GM12878 (cell line): Measurements from ENCODE around the gene KRTAP4-8. TPM values are rescaled to one million over a fixed set of nuclear protein-coding genes. Genes with fewer than 3 reads are reported as not detected.

Source experiments
- ATF7 ChIP-seq: fragments of 450-650 bp; IDR thresholded peaks from 2 replicates; pipeline ENCODE4 v1.6.1; 2016; ENCODE audit warnings: low read depth, mild to moderate bottlenecking
- BHLHE40 ChIP-seq, 2 experiments: fragments of 450-650 bp in 1 of 2; IDR thresholded peaks; 2 replicates each; pipeline ENCODE4 v1.6.1; 2011 to 2017; ENCODE audit warnings: low read depth in 2 of 2, borderline replicate concordance in 1 of 2, improper control_type of control experiment in 1 of 2, low read length in 1 of 2, mild to moderate bottlenecking in 1 of 2
- BMI1 ChIP-seq: fragments of 450-650 bp; IDR thresholded peaks from 2 replicates; pipeline ENCODE4 v1.6.1; 2016; ENCODE audit warnings: mild to moderate bottlenecking, moderate library complexity, borderline replicate concordance
- CHD4 ChIP-seq: fragments of 200-600 bp; sonication (generic); IDR thresholded peaks from 2 replicates; pipeline ENCODE4 v1.6.1; 2016; ENCODE audit warnings: mild to moderate bottlenecking
- ETV6 ChIP-seq, 2 experiments: fragments of 450-650 bp in 1 of 2; IDR thresholded peaks in 1 of 2; conservative IDR thresholded peaks in 1 of 2; 2 replicates each; pipeline ENCODE4 v1.6.1; 2014; ENCODE audit warnings: antibody characterized with exemption in 1 of 2, borderline replicate concordance in 1 of 2, low read depth in 1 of 2, mild to moderate bottlenecking in 1 of 2, moderate library complexity in 1 of 2
- IKZF1 ChIP-seq: fragments of 450-650 bp; conservative IDR thresholded peaks from 2 replicates; pipeline ENCODE4 v1.6.1; 2017; ENCODE audit warnings: antibody characterized with exemption, mild to moderate bottlenecking
- MYC ChIP-seq: IDR thresholded peaks from 2 replicates; pipeline ENCODE4 v1.6.1; 2011; ENCODE audit warnings: mild to moderate bottlenecking, low read length, moderate library complexity, inconsistent platforms; ENCODE audit not compliant: insufficient read depth, insufficient replicate concordance, insufficient read length, severe bottlenecking
- RAD51 ChIP-seq: fragments of 450-650 bp; IDR thresholded peaks from 2 replicates; pipeline ENCODE4 v1.6.1; 2016; ENCODE audit warnings: moderate library complexity, mild to moderate bottlenecking, inconsistent platforms
- SREBF1 ChIP-seq: IDR thresholded peaks from 2 replicates; pipeline ENCODE4 v1.6.1; 2012; ENCODE audit warnings: mild to moderate bottlenecking, low read length
- SRF ChIP-seq, 2 experiments: IDR thresholded peaks; 2 replicates each; pipeline ENCODE4 v1.6.1; 2011; ENCODE audit warnings: low read depth in 2 of 2, low read length in 2 of 2, mild to moderate bottlenecking in 1 of 2, moderate library complexity in 1 of 2
- TARDBP ChIP-seq: IDR thresholded peaks from 2 replicates; pipeline ENCODE4 v1.6.1; 2016; ENCODE audit warnings: borderline replicate concordance
- YBX1 ChIP-seq: fragments of 450-650 bp; IDR thresholded peaks from 2 replicates; pipeline ENCODE4 v1.6.1; 2016; ENCODE audit warnings: antibody characterized with exemption
- ZNF207 ChIP-seq: fragments of 450-650 bp; IDR thresholded peaks from 2 replicates; pipeline ENCODE4 v1.6.1; 2014; ENCODE audit warnings: antibody characterized with exemption, mild to moderate bottlenecking, borderline replicate concordance
- polyA plus RNA-seq, 11 experiments: library from polyadenylated mRNA; depleted of rRNA in 4 of 11; unstranded in 6 of 11; stranded (reverse) in 5 of 11; fragments of >200 nt; fragmentation: Nextera tagmentation in 4 of 11; fragmentation: Illumina TruSeq in 1 of 11; extraction: Ambion mirVana in 4 of 11; extraction: Trizol in 1 of 11; gene quantifications; 1 replicate in 1 of 11; 2 replicates in 10 of 11; pipeline versions ENCODE4 v1.2.1 to v1.2.3, GENCODE V29; 2011 to 2016; ENCODE audit warnings: inconsistent platforms in 2 of 11, missing spikeins in 2 of 11, low read depth in 1 of 11
- total RNA-seq, 4 experiments: library from RNA; depleted of rRNA in 3 of 4; stranded (reverse); fragments of >200 nt in 3 of 4; fragmentation: Illumina TruSeq in 1 of 4; extraction: Trizol in 1 of 4; gene quantifications; 2 replicates each; pipeline versions ENCODE4 v1.2.1 to v1.2.3, GENCODE V29; 2013 to 2021
- TF ChIP-seq, protein P1 (sequence below): IDR thresholded peaks from 2 replicates; pipeline ENCODE4 v1.6.1; 2012; ENCODE audit warnings: low read length, inconsistent platforms
- TF ChIP-seq, protein P2 (sequence below): IDR thresholded peaks from 2 replicates; pipeline ENCODE4 v1.6.1; 2011; ENCODE audit warnings: borderline replicate concordance, low read depth, mild to moderate bottlenecking, moderate library complexity, low read length; ENCODE audit not compliant: insufficient read depth, poor library complexity, severe bottlenecking

The KRTAP4-8 gene
- total and polyA plus RNA-seq, 10 of the 15 experiments (the other 5 are each of a cell fraction or from before 2014, with no cell fraction given), result not detected

DNA sequence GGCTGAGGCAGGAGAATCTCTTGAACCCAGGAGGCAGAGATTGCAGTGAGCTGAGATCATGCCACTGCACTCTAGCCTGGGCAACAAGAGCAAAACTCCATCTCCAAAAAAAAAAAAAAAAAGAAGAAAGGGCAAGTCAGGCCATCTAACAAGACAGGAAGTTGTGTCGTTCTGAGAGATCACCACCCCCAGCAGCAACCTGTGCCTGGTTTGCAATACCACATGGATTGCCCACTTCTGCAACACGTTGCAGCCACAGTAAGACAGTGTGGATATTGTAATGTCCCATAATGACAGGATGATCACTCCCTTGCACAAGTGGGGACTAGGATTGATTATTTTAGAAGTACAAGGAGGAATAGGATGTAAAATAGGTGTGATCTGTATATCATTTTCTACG is 28.9 kb downstream of the KRTAP4-8 start (continued):
- TF ChIP-seq ZNF207 (no peak), SREBF1 (no peak), ATF7 (no peak), MYC (no peak), ETV6 (conservative IDR thresholded peaks at IDR 0.05 in 1 of 2, IDR thresholded peaks at IDR 0.05 in 1 of 2; ENCODE audit: borderline replicate concordance in 1 of 2, low read depth in 1 of 2) (no peak), BMI1 (no peak), IKZF1 (no peak), BHLHE40 (IDR thresholded peaks at IDR 0.05; ENCODE audit: borderline replicate concordance in 1 of 2, low read depth in 2 of 2, low read length in 1 of 2) (no peak), RAD51 (no peak), CHD4 (no peak), YBX1 (no peak), TARDBP (no peak), SRF (IDR thresholded peaks at IDR 0.05; ENCODE audit: low read depth in 2 of 2, low read length in 2 of 2) (no peak)
- TF ChIP-seq, protein P1, sequence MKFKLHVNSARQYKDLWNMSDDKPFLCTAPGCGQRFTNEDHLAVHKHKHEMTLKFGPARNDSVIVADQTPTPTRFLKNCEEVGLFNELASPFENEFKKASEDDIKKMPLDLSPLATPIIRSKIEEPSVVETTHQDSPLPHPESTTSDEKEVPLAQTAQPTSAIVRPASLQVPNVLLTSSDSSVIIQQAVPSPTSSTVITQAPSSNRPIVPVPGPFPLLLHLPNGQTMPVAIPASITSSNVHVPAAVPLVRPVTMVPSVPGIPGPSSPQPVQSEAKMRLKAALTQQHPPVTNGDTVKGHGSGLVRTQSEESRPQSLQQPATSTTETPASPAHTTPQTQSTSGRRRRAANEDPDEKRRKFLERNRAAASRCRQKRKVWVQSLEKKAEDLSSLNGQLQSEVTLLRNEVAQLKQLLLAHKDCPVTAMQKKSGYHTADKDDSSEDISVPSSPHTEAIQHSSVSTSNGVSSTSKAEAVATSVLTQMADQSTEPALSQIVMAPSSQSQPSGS, result no peak
- TF ChIP-seq, protein P2, sequence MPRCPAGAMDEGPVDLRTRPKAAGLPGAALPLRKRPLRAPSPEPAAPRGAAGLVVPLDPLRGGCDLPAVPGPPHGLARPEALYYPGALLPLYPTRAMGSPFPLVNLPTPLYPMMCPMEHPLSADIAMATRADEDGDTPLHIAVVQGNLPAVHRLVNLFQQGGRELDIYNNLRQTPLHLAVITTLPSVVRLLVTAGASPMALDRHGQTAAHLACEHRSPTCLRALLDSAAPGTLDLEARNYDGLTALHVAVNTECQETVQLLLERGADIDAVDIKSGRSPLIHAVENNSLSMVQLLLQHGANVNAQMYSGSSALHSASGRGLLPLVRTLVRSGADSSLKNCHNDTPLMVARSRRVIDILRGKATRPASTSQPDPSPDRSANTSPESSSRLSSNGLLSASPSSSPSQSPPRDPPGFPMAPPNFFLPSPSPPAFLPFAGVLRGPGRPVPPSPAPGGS, result no peak
